Fibroblast of villous mesenchyme (primary cell): ENCODE data around the gene LTC4S. TPM values are rescaled to one million over a fixed set of nuclear protein-coding genes. Genes with fewer than 3 reads are reported as not detected.

Experiments used
- DNase-seq: peaks from one replicate; pipeline ENCODE4 v3.0.0-alpha.2; 2010; ENCODE audit warnings: low read depth
- H3K4me3 ChIP-seq: 2 replicates; pipeline ENCODE4 v1.5.1; 2011; ENCODE audit warnings: low read depth, mild to moderate bottlenecking, low read length
- total RNA-seq: library from RNA; depleted of rRNA; stranded (reverse); fragments of >200 nt; gene quantifications from 2 replicates; pipeline ENCODE4 v1.2.3, GENCODE V29; 2012
- TF ChIP-seq, protein P1 (sequence below): IDR thresholded peaks from 2 replicates; pipeline ENCODE4 v1.5.1; 2012; ENCODE audit warnings: low read depth, mild to moderate bottlenecking, low read length; ENCODE audit not compliant: insufficient read depth

LTC4S gene
- total RNA-seq, 1 donor, result 0.43 TPM

DNA sequence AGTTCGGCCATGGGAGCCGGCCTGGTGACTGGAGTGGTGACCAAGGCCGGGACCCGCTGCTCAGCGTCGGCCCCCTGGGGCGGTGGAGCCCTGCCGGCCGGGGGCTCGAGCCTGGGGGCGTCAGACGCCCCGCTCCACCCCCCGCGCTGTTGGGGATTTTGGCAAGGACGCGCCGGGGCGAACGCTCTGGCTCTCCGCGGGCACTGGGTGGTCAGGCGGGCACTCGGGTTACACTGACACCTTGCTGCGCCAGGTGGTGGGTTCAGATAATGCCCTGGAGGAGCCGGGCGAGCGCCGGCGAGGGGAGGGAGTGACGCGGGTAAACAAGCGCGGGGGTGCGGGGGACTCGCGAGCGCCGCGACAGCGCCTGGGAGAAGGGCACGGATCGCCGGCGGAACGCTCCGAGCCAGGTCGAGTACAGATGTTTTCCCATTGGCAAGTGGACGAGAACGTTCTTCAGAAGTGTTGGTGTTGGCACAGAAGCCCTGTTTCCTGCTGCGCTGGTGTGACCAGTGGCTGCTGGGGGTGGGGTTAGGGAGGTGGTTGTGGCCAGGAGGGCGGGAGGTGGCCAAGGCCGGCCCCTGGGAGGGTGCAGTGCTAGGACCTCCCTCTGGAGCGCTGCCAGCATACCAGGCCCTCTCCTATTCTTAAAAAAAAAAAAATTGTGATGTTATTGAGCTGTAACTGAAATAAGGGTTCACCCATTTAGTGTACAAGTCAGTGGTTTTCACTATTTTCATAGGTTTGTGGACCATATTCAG lies 27.7 kb downstream of the LTC4S start:
- H3K4me3 ChIP-seq, result peak overlapping the region; percentile 91
- TF ChIP-seq, protein P1, sequence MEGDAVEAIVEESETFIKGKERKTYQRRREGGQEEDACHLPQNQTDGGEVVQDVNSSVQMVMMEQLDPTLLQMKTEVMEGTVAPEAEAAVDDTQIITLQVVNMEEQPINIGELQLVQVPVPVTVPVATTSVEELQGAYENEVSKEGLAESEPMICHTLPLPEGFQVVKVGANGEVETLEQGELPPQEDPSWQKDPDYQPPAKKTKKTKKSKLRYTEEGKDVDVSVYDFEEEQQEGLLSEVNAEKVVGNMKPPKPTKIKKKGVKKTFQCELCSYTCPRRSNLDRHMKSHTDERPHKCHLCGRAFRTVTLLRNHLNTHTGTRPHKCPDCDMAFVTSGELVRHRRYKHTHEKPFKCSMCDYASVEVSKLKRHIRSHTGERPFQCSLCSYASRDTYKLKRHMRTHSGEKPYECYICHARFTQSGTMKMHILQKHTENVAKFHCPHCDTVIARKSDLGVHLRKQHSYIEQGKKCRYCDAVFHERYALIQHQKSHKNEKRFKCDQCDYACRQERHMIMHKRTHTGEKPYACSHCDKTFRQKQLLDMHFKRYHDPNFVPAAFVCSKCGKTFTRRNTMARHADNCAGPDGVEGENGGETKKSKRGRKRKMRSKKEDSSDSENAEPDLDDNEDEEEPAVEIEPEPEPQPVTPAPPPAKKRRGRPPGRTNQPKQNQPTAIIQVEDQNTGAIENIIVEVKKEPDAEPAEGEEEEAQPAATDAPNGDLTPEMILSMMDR, result no peak
- peak; percentile 93 for DNase-seq

DNA sequence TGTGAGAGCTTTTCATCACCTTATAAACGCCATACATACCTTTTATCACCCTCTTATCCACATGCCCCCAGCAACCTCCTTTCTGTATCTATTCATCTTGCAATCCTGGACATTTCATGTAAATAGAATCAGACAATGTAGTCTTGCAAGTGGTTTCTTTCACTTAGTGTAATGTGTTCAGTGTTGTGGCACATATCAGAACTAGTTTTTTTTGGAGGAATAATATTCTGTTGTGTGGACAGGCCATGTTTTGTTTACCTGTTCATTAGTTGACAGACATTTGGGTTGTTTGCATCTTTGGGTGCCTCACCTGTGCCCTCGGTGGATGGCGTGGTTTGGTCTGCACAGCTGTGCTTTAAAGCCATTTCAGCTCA lies 28.3 kb downstream of the LTC4S start:
- TF ChIP-seq, protein P1, result no peak
- H3K4me3 ChIP-seq, result peak overlapping the region; percentile 91
- DNase-seq, result no peak

DNA sequence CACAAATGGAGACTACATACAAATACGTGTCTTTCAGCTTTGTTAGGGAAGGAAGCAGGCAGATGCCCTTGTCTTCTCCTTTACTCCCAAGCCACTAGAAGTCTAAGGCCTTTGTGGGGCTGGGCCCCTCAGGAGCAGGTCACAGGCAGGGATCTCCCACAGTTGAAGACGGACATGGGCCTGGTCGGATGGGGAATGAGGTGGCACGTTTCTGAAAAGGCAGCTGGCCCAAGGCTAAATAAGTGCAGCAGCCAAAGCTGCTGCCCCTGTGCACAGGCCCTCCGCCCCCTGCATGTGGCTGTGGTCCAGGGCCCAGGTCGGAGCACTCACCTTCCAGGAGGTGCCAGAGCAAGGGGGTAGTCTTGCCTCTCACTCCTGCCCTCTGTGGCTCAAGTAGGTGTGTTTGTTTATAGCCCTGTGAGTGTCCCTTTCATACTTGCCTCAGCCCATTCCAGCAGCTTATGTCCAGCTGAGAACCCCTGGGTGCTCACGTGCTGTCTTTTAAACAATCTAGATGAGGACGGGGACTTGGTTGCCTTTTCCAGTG lies 28.7 kb downstream of the LTC4S start:
- no peak for DNase-seq
- H3K4me3 ChIP-seq, result peak overlapping the region; percentile 91
- TF ChIP-seq, protein P1, result no peak

DNA sequence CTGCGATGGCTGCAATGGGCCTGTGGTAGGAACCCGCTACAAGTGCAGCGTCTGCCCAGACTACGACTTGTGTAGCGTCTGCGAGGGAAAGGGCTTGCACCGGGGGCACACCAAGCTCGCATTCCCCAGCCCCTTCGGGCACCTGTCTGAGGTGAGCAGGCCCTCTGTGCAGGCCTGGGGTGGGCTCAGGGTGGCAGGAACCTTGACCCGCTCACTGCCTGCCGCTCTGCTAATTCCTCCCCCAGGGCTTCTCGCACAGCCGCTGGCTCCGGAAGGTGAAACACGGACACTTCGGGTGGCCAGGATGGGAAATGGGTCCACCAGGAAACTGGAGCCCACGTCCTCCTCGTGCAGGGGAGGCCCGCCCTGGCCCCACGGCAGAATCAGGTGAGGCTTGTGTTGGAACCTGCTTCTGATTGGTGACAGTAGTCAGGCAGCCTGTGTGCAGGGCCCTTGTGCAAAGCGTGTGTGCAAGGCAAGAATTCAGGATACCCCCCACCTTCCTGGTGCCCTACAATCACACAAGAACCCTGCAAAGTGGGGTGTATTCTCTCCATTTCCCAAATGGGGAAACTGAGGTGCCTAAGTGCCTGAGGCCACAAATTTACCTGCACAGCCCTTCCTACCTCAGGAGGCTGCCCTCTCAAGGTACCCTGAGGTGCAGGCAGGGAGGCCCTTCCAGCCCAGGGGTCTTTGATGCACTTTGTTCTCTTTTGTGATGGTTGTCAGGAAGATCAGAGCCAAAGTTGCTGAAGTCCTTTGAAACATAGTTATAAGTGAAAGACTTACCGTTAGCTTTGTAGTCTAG lies 30.4 kb downstream of the LTC4S start:
- DNase-seq, result no peak
- peak overlapping the region; percentile 91 for H3K4me3 ChIP-seq
- TF ChIP-seq, protein P1, result no peak

DNA sequence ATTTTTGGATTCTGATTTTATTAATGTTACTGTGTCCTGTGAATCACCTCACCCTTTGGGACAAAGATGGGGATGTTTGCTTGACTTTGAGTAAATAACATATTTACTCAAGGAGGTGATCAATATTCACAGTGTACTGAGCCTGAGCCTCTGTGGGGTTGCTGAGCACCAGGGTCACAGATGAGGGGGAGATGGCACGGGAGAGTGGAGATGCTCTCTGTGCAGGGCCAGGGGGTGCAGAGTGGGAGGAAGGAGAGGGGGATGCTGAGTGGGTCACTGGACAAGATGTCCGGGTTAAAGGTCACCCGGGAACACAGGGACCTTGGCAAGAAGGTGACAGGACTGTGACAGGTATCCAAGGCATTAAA lies 30.9 kb downstream of the LTC4S start:
- no peak overlapping the region for H3K4me3 ChIP-seq
- TF ChIP-seq, protein P1, result no peak
- no peak for DNase-seq

DNA sequence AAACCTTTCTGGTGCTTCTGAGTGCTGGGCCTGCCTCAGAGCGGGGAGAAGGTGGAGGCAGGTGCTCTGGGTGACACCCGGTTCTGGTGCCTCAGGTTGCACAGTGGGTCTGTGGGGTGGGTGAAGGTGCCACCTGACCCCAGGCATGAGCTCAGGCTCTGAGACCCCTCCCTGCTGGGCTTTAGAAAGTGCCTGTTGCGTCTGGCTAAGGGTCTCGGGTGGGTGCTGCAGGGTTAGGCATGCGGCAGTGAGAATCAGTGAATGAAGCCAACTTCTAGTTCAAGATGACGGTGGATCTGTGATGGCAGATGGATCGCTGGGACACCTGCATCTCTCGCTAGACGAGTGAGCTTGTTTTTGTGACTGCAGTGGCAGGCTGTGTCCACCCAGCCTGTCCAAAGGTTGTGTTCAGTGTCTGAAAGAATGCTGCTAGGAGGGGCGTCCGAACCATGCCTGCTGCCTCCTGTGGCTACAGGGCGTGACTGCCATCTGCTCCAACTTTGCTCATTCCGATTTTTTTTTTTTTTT lies 31.9 kb downstream of the LTC4S start:
- DNase-seq, result no peak
- TF ChIP-seq, protein P1, result no peak
- H3K4me3 ChIP-seq, result no peak overlapping the region
